Measurements from ENCODE around the gene NCAM1. TPM values are rescaled to one million over a fixed set of nuclear protein-coding genes. Genes with fewer than 3 reads are reported as not detected.

The NCAM1 gene
- total RNA-seq, 1 donor from 2014 or later, result 76.7 TPM

DNA sequence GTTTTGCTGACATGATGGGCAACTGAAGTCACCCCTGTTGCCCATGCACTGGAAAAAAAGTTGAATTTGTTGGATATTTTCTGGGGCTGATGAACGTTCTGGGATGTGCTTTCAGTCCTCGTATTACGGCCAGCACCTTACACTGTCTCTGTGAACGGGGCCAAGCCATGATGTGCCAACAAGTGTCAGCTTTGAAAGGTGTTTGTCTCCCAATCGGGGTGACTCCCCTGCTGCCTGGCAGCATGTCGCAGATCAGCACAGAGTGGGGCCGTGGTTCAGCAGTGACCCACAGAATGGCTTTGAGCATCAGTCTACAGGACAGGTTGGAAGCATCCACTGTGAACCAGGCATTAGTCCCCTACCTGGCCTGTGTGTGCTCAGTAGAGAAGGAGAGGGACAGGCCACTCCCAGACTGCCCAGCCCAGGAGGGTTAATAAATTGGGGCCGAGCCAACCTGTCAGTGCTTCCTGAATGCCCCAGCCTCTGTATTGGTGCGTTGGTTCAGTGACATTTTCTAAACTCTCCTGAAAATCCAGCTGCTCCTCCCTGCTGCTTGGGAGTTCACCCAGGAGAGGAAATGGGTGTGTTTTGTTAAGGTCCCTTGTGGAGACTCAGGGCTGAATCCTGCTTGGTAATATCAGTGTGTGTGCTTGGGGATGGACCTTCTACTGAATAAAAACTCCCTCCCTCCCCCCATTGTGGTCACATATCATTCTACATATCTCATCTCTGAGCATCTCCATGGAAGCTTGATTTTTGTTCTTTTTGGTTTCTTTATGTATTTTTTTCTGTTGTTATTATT, 302.4 kb downstream of the NCAM1 start:
- Mint-ChIP-seq H3K27me3 (ENCODE audit: low read depth) (no peaks in the 10 kb centered on the region), H3K4me1 (peaks cover 8% of the 10 kb centered on the region), H3K4me3 (no peak overlapping the region), H3K36me3 (ENCODE audit: low read depth) (peaks cover 8% of the 10 kb centered on the region), H3K27ac (ENCODE audit: unreplicated experiment) (peak overlapping the region; percentile 35), H3K9me3 (no peaks in the 10 kb centered on the region)
- DNase-seq (ENCODE audit: low read depth, low spot score), result no peak
- TF ChIP-seq, protein P1, sequence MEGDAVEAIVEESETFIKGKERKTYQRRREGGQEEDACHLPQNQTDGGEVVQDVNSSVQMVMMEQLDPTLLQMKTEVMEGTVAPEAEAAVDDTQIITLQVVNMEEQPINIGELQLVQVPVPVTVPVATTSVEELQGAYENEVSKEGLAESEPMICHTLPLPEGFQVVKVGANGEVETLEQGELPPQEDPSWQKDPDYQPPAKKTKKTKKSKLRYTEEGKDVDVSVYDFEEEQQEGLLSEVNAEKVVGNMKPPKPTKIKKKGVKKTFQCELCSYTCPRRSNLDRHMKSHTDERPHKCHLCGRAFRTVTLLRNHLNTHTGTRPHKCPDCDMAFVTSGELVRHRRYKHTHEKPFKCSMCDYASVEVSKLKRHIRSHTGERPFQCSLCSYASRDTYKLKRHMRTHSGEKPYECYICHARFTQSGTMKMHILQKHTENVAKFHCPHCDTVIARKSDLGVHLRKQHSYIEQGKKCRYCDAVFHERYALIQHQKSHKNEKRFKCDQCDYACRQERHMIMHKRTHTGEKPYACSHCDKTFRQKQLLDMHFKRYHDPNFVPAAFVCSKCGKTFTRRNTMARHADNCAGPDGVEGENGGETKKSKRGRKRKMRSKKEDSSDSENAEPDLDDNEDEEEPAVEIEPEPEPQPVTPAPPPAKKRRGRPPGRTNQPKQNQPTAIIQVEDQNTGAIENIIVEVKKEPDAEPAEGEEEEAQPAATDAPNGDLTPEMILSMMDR (conservative IDR thresholded peaks at IDR 0.05), result no peak

DNA sequence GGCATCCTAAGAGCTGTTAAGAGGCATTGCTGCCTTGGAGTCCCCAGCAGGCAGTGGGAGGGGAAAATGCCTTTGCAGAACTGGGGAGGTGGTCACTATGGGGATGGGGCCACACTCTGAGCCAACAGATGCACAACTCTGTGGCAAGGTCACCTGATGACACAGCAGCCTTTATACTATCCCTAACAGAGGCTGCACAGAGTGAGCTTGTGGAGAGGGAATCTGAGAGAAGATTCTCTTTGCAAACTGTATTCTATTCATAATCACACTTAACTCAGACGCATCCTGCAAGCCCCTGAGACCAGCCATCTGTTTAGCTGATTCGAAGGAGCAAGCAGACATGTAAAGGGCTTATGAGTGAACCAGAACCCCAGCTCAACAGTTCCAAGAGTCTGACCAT, 304.1 kb downstream of the NCAM1 start:
- Mint-ChIP-seq H3K4me1 (peaks cover 8% of the 10 kb centered on the region), H3K36me3 (ENCODE audit: low read depth) (peaks cover 6% of the 10 kb centered on the region), H3K27ac (ENCODE audit: unreplicated experiment) (no peak overlapping the region), H3K4me3 (no peak overlapping the region), H3K9me3 (no peaks in the 10 kb centered on the region), H3K27me3 (ENCODE audit: low read depth) (no peaks in the 10 kb centered on the region)
- no peak for DNase-seq (ENCODE audit: low read depth, low spot score)
- TF ChIP-seq, protein P1 (conservative IDR thresholded peaks at IDR 0.05), result no peak

DNA sequence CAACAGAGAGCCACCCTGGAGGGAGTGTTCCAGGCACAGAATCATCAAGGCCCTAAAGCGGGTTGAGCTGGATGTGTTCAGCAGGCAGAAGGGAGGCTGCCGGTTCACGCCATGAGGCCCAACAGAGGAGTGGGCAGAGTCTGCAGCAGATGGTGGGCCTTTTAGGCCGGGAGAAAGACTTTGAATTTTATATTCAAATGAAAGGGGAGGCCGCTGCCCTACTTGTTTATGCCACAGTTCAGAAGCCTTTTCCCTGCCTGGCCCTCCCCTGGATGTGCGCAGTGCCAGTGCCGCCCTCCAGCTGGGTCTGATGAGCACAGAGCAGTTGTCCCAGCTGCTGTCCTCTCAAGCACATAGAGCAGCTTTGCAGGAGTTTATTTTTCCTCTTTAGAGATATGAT, 306.3 kb downstream of the NCAM1 start:
- Mint-ChIP-seq H3K4me1 (peaks cover 11% of the 10 kb centered on the region), H3K9me3 (no peaks in the 10 kb centered on the region), H3K4me3 (no peak overlapping the region), H3K36me3 (ENCODE audit: low read depth) (peaks cover 3% of the 10 kb centered on the region), H3K27ac (ENCODE audit: unreplicated experiment) (no peak overlapping the region), H3K27me3 (ENCODE audit: low read depth) (no peaks in the 10 kb centered on the region)
- TF ChIP-seq, protein P1 (conservative IDR thresholded peaks at IDR 0.05), result no peak
- no peak for DNase-seq (ENCODE audit: low read depth, low spot score)

DNA sequence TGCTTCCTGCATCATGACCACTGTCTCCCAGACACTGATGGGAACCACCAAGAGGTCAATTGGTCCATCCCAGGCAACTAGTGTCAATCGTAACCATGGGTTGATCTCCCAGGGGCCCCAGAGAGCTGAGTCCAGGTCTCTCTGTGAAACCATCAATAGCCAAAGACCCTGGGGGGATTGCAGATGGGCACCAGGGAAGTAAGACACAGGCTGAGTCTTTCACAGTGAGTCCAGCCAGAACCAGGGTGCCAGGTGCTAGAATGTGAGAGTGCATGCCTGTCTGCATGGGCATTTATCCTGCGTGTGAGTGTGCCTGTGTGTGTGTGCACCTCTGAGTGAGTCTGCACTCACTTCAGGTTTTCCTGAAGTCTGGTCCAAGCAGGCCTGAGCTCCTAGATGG, 307.9 kb downstream of the NCAM1 start:
- Mint-ChIP-seq H3K4me3 (no peak overlapping the region), H3K9me3 (no peaks in the 10 kb centered on the region), H3K4me1 (peaks cover 17% of the 10 kb centered on the region), H3K27me3 (ENCODE audit: low read depth) (no peaks in the 10 kb centered on the region), H3K27ac (ENCODE audit: unreplicated experiment) (no peak overlapping the region), H3K36me3 (ENCODE audit: low read depth) (peaks cover 3% of the 10 kb centered on the region)
- no peak for DNase-seq (ENCODE audit: low read depth, low spot score)
- TF ChIP-seq, protein P1 (conservative IDR thresholded peaks at IDR 0.05), result no peak

DNA sequence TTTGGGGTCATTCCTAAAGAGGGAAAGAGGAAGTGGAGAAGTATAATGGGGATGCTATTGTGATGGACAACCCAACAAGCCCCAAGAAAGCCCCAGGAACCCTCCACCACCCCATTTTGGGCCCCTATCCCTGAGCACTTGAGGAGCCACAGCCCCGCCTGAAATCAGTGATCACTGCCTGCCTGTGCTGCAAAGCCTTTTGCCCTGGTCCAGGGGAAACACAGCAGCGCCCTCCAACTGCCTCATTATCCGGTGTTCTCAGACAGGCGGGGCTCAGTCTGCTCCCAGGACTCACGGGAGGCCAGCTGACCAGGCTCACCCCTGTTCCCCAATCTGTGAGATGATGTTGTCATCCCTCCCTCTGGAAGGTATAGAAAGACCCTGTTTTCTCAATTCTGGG, 308.4 kb downstream of the NCAM1 start:
- peaks cover 3% of the 10 kb centered on the region for H3K36me3 Mint-ChIP-seq (ENCODE audit: low read depth)
- H3K4me1 Mint-ChIP-seq, result peaks cover 17% of the 10 kb centered on the region
- no peak for DNase-seq (ENCODE audit: low read depth, low spot score)
- H3K27ac Mint-ChIP-seq (ENCODE audit: unreplicated experiment), result no peak overlapping the region
- no peaks in the 10 kb centered on the region for H3K27me3 Mint-ChIP-seq (ENCODE audit: low read depth)
- TF ChIP-seq, protein P1 (conservative IDR thresholded peaks at IDR 0.05), result no peak
- no peaks in the 10 kb centered on the region for H3K9me3 Mint-ChIP-seq
- no peak overlapping the region for H3K4me3 Mint-ChIP-seq

Data from neural crest cell (in vitro differentiated cells).